Fibroblast of mammary gland (primary cell): ENCODE results near the gene SC5D.

ENCODE experiments used
- DNase-seq: peaks from one replicate; pipeline ENCODE4 v3.0.0-alpha.2; 2010; ENCODE audit warnings: low read depth
- H3K4me3 ChIP-seq: 2 replicates; pipeline ENCODE4 v1.5.1; 2011; ENCODE audit warnings: low read depth, mild to moderate bottlenecking, low read length, moderate library complexity; ENCODE audit not compliant: control insufficient read depth
- CTCF ChIP-seq: conservative IDR thresholded peaks from 2 replicates; pipeline ENCODE4 v1.5.1; 2011; ENCODE audit warnings: low read depth, low read length, inconsistent platforms; ENCODE audit not compliant: control insufficient read depth, insufficient read depth

Gene SC5D

GRCh38 chr11:121326230-121326629, 33.7 kb downstream of the SC5D start:
- H3K4me3 ChIP-seq: no peak overlapping the region
- TF ChIP-seq CTCF: no peak
- no peak for DNase-seq

- no peak for TF ChIP-seq CTCF
These were observed 35.0 kb downstream of the SC5D start for GRCh38 chr11:121327553-121327952.

DNA sequence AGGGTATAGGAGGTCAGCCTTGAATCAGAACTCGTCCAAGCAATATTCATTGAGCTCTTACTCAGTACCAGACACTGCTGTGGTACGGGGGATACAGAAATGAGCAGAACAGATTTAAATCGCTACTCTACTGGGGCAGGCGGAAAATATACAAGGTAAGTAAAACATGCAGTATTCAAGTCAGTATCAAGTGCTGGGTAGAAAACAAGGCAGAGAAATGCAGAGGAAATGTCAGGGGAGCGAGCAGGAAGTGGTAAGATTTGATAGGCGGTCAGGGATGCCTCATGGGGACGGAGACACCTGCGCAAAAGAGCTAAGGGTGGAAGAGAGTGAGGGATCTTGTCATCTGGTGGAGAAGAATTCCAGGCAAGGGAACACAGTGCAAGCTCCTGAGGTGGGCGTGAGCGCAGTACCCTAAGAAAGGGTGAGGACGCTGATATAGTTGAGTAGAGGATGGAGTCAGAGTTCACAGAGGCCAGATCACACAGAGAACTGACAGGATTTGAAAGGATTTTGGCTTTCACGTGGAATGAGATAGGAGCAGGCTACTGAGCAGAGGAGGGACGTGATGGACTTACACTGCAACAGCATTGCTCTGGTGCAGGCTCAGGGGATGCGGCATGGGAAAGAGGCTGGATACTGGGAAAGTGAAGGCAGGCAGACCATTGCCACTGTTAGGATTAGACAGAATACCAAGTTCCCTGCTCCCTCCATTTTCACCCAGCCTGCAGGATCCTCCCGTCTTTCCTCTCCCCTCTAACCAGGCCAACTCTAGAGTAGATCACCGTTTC, 35.8 kb downstream of the SC5D start:
- TF ChIP-seq CTCF: no peak
- DNase-seq: no peak
- H3K4me3 ChIP-seq: no peak overlapping the region

More at GRCh38 chr11:121327553-121327952, 35.0 kb downstream of the SC5D start:
- no peak for DNase-seq
- no peak overlapping the region for H3K4me3 ChIP-seq

- TF ChIP-seq CTCF: no peak
- DNase-seq: no peak
- H3K4me3 ChIP-seq: no peak overlapping the region
These were observed 36.6 kb downstream of the SC5D start for GRCh38 chr11:121328967-121329679.

DNA sequence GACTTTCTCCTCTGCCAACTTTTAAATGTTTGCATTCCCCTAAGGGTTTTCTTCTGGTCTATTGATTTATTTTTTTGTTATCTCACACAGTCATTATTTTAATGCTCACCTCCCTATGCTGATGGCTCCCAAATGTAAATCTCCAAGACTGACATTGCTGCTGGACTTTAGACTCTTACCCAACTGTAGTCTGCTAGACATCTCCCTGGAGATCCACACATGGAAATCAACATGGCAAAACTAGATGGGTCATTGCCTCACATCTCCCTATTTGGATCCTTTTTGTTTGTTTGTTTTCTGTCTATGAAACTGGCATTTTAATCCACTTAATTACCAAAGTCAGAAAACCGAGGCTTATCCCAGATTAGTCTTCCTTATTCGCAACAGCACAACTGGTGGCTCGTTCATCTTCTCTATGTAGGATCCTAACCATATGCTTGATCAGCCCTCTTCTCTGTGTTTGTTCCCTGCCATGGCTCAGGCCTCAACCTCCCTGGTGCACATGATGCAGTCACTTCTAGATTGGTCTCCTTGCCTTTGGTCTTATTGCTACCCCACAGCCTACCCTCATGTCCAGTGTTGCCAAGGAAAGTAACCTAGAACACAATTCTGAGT, 37.3 kb downstream of the SC5D start:
- DNase-seq: no peak
- no peak for TF ChIP-seq CTCF

DNA sequence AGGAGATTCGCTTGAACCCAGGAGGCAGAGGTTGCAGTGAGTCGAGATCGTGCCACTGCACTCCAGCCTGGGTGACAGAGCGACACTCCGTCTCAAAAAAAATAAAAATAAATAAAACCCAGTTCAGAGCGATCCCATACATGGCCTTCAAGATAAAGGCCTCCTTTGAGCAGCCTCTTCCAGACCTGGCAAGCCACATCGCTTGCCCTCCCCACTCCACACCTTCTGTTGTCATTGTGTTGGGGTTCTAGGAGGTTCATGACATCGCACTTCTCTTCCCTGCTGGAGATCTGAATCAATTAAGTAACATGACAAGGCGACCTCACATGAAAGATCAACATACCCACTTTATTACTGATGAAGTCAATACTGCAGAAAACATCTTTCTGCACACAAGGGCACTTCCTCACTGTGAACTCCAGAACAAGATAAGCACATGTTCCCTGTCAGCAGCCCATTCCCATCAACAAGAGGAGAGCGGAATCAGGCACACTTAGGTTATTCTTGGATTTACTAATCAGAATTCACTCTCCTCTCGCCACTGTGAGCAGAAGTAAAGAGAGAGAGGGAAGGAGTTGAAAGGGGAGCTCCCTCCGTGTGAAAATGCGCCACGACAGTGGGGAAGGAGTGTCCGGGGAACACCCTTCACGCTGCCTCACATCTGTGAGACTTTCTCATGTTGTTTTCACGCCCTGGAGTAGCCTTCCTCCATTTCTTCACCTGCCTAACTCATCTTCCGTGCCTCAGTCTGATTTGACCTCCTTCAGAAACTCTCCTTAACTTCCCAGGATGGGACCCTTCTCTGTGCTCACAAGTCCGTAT, 38.3 kb downstream of the SC5D start:
- TF ChIP-seq CTCF: no peak
- no peak overlapping the region for H3K4me3 ChIP-seq
- DNase-seq: no peak

More for the DNA sequence above, 37.3 kb downstream of the SC5D start:
- no peak overlapping the region for H3K4me3 ChIP-seq
